ENCODE measurements around the gene SPATA13.

SPATA13 gene

DNA sequence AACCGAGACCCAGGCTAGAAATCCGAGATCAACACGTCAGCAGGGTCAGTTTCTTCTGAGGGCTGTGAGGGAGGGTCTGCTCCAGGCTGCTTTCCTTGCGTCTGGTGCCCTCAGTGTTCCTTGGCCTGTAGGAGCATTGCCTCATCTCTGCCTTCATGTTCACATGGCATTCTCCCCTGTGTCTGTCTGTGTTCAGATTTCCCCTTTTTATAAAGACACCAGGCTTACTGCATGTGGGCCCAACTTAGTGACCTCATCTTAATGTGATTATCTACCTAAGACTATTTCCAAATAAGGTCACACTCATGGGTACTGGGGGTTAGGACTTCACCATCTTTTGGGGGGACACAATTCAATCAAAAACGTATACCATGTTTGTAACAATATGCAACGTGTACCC lies 91.6 kb downstream of the SPATA13 start:
- no peak for DNase-seq (ENCODE audit: low spot score)

DNA sequence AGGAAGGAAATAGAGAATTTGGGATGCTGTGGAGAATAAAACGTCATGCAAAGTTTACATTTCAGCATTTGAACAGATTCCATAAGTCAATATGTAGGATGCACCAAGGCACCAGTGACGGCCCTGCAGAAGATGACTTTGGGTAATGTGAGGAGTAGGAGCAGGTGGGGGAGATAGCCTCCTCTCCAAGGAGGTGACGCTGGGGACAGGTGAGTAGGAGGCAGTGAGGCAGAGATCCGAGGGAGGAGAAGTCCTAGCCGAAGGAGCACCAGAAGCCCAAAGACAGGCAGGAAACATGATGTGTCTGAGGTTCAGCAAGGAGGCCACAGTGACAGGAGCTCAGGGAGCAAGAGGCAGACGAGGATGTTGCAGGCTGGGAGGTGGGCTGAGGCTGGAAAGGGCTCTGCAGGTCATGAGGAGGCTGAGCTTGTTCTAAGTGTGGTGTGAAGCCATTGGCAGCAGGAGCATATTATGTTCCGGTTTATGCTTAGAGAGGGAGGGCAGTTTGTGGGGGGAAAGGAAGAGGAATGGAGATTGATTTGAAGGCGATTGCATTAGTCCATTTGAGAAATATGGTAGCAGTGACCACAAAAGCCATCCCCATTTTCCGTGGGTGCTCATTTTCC lies 93.1 kb downstream of the SPATA13 start:
- no peak for DNase-seq (ENCODE audit: low spot score)

DNA sequence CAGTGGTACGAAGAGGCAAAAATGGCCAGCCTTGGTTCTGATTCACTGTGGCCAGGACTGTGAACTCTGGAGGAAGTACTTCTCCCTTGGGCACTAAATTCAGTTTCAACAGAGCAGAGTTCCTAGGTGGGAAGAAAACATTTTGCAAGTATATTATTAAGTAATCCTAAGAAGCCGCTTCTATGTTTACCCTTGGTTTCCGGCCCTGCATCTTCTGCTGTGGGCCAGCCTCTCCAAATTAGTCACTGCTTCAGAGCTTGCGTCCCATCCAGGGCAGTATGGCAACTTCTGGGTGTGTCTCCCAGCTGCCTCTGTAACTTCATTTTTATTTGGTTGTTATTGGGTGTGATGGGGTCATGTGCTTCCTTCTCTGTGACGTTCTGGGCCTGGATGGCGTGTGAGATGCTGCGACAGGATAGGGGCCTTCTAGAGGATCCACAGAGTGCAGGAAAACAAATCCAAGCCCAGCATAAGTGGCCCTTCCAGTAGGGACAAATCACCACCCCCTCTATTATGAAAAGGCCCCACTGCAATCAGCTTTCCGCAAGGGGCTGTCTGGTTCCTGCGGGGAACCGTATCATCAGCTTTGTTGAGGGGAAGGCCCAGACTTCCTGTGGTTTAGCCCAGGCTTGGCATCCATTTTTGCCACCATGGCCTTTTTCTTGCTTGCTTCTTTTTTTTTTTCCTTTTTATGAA lies 93.8 kb downstream of the SPATA13 start:
- no peak for DNase-seq (ENCODE audit: low spot score)

DNA sequence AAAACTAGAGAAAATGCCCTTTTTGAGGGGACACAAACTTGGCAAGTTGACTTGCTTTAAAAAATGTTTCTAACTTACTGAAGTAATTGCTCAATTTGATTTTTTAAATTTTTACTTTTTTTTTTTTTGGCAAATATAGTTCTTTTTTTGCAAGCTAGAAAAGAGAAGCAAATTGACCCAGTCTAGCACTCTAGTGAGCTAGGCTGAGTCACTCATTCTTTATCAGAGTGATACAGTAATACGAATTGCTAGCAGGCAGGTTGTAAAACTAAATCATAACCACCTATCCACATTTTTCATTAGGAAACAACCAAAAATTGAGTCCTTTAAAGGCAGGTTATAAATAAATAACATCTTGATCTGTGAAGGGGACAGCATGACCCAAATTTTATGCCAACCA lies 97.0 kb downstream of the SPATA13 start:
- DNase-seq (ENCODE audit: low spot score), result no peak

DNA sequence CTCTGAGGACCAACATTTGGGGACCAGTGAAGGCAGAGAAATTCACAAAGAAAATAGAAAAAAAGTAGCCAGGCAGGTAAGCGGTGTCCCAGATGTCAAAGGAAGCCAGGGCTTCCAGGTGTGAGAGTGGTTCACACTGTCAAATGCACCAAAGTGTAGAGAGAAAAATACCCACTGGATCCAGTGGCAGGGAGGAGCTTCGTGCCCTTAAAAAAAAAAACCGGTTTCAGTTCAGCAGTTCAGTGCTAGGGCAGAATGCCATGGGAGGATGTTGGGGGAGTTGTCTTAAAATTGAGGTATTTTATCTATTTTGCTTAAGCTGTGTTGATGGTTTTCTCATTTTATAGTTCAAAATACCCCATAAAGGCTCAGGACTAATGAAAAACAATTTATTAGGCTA lies 101.0 kb downstream of the SPATA13 start:
- no peak for DNase-seq (ENCODE audit: low spot score)

DNA sequence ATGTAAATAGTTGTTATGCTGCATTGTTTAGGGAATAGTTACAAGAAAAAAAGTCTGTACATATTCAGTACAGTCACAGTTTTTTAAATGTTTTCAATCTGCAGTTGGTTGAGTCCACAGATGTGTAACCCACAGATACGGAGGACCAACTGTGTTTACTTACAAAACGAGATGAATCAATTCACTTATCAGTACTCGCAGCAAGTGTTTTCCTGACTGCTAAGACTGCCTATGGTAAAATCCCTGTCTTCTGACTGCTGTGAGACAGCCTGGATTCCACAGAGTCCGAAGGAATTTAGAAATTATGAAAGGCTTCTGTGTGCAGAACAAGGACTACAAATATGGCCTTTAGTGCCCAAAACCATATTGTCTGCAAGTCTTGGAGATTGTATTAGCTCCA lies 103.1 kb downstream of the SPATA13 start:
- no peak for DNase-seq (ENCODE audit: low spot score)

DNA sequence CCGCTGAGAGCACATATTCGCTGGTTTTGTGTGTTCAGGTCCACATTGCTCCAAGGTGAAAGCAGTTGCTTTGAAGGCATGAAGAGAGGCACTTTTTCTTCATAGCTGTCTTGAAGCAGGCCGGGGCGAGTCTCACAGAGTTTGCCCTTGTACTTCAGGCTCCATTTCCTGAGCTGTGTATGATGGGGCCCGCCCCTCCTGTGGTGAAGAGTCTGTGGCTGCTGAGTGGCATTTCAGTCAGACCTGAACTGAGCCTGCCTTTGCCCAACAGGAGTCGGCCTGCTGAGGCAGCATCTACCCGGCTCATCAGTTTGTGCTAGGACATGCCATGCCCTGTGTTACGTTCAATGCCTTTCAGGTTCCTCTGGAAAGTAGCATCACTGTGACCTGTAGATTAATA lies 104.5 kb downstream of the SPATA13 start:
- no peak for DNase-seq (ENCODE audit: low spot score)

DNA sequence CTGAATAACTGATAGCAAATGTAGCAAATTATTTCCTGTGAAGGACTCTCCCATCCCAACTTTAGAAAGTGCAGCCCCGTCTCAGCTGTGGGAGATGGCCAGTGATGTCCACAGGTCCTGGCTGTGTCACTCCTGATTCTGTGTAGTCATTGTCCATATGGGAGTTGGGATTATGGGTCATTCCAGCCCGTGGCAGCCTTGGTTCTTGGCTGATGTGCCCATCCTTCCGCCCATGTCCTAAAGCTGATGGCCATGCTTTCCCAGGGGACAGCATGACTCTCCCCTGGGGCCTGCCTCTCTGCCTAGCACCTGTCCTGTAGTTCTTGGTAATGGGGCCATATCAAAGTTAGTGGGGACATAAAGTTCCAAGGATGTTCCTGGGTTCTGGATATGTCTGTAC lies 104.9 kb downstream of the SPATA13 start:
- no peak for DNase-seq (ENCODE audit: low spot score)

DNA sequence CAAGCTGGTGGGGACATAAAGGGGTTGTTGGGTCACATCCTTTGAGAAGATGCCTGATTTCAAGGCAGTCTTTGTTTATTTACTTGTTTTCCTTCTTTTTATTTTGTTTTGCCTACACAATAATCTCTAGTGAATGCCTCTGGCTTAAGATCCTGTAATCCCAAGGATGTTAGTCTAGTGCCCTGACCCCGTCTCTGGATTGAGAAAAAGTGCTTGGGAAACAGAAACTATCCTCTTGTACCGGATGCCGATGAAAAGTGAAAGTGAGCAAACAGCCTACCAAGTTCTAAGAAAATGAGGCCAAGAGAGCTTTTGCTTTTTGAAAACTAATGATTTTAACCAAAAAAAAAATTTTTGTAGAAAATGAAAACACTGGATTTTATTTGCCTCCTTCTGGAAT lies 106.8 kb downstream of the SPATA13 start:
- DNase-seq (ENCODE audit: low spot score), result no peak

DNA sequence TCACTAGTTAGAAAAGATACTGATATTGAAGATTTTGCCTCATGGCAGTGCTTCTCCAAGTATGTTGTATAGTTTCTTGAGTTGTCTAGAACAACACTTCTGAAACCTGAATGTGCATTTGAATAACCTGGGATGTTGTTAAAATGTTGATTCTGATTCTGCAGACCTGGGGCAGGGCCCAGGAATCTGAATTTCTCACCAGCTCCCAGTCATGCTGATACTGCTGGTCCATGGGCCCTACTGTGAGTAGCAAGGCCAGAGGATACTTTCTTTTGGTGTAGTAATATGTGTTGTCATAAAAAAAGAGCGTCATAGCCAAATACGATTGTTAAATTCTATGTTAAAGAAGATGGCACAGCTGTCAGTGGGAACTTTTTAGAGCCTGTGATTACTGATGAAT lies 107.3 kb downstream of the SPATA13 start:
- no peak for DNase-seq (ENCODE audit: low spot score)

DNA sequence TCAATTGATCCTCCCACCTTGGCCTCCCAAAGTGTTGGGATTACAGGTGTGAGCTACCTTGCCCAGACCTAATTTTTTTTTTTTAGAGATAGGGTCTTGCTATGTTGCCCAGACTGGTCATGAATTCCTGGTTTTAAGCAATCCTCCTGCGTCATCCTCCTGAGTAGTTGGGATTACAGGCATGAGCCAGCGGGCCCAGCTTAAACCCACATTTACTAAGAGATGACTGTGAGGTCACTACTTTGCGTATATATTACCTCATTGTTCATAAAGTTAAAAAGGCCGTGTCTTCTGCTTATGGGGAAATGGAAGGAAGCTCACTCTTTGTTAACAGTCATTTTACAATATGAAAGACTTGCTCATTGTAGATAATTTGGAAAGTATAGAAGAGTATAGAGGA lies 109.3 kb downstream of the SPATA13 start:
- no peak for DNase-seq (ENCODE audit: low spot score)

DNA sequence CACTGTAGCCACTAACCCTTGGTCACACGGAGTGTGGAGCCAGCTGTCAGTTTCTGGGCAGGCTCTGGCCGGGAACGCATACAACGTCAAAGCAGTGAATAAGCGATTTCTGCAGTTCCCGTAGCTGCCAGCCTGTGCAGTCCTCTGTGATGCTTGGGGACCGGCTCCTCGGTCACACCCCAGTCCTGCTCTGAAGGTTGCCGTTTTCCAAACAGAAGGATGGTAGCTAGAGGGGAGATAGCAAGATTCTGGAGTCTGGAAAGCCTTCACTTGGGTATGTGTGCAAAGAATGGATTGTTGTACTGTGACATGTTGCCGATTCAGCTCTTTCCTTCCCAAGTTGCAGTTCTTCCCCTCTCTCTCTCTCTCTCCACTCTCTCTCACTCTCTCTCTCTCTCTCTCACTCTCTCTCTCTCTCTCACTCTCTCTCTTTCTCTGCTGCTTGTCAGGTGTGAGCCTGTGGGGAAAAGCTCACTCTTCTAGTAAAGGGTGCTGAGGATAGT lies 110.2 kb downstream of the SPATA13 start:
- no peak for DNase-seq (ENCODE audit: low spot score)

DNA sequence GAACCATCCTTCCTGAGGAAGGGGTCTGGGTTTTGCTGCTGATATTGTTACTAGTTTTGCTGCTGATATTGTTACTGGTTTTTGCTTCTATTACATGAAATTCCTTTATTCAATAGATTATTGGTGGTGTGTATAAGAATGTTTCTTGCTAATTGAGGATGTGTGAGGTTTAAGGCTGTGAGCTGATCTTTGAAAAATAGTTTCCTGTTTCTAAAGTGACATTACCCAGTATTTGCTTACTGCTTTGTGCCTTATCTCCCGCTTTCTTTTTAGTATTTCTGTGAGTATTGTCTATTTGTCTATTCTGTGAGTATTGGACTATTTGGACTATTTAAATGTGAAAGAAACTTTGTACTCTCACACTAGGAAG lies 110.7 kb downstream of the SPATA13 start:
- no peak for DNase-seq (ENCODE audit: low spot score)

DNA sequence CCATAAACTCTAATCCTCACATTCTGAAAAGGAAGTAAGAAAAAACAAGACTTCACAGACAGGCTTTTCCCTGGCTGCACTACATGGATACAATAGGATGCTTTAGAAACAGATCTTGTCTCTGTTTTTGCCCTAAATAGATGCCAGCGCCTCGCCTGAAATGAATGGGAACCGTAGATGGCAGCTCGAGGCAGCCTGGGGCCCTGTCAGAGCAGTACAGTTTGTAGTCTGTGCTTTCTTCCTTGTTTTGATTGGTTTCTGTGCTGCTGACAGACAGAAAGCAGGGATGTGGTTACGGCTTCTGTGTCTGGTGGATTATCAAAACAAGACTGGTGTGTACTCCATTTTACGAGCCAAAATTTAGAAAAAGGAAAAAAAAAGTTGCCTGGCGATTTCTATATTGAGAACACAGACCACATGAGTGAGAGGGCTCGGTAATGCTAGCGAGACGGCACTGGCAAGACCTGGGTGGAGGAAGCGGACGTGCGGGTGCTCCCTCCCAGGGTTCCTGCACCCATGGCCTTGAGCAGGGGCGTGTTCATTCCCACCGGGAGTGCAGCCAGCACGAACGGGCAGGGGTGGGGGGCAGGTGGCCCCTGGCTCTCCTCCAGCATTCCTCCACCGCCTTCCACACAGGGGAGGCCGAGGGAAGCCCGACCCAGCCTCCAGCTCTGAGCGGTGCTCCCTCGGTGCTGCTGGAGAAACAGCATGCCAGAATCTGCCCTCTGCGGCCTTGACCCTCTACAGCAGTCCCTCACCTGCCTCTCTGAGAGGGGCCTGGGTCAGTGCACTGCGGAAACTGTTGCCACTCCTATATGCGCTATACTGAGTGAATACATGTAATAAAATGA lies 111.3 kb downstream of the SPATA13 start:
- no peak for DNase-seq (ENCODE audit: low spot score)

DNA sequence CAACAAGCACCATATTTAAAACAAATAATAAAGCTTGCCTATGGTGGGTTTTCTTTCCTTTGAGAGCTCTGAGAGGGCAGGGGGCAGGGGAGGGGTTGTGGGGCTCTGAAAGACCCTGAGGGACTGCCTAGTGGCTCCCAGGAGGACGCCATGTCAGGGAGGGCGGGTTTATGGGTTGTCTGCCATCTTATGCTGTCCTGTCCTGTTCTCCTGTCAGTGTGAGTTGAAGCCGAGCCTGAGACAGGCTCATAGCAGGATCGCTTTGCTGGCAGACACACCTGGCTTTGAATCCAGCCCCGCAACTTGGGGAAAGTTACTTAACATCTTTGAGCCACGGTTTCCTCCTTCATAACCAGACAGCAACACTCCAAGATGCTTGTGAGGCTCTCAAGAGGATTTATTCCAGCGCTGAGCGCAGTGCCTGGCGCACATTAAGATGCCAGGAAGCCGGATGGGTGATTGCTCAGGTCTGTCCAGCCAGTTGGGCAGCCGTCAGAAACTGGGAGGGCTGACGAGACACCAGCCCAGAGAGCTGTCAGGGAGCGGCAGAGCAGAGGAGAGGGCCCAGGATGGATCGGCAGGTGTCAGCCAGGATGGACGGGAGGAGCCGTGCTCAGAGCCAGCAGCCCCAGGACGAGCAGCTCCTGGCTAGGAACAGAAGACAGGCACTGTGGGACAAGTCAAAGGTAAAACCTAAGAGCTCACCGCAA lies 112.1 kb downstream of the SPATA13 start:
- no peak for DNase-seq (ENCODE audit: low spot score)

DNA sequence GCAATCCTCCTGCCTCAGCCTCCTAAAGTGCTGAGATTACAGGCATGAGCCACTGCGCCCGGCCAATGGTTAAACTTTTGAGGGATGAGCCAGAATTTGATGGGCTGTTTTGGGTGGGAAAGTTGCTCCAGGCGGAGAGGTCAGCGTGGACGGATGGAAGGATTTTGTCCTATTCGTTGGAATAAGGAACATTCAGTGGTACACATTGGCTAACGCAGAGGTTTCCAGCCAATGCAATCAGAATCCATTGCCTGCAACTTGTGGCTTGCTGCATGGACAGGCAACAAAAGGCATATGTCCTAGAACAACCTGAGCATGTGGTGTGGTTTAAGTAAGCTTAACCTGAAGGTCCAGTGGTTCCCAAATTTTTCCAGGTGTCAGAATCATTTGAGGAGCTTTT lies 113.4 kb downstream of the SPATA13 start:
- DNase-seq (ENCODE audit: low spot score), result no peak

DNA sequence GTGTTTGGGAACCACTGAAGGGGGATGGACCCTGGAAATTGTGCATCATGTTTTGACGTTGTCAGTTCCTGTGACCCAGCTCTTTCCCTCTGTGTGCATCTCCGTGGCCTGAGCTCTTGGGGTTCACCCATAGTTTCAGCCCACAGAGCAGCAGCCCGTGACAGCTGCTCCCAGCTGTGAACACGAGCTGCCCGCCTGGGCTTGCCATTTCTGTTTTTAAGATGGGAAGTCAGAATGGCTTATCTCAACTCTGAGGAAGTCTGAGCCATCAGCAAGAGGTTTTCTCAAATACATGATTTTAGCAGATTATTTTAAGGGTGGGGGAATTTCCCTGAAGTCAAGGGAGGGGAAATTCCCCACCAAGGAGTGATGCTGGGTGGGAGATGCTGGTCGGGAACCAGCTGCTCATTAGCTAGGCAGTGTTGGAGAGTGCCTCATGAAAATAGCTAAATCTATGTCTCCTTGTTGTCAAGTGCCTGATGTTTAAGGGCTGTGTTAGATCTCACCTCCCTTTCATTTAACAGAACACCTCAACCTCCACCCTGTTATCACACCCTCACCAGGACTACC lies 114.0 kb downstream of the SPATA13 start:
- no peak for DNase-seq (ENCODE audit: low spot score)

DNA sequence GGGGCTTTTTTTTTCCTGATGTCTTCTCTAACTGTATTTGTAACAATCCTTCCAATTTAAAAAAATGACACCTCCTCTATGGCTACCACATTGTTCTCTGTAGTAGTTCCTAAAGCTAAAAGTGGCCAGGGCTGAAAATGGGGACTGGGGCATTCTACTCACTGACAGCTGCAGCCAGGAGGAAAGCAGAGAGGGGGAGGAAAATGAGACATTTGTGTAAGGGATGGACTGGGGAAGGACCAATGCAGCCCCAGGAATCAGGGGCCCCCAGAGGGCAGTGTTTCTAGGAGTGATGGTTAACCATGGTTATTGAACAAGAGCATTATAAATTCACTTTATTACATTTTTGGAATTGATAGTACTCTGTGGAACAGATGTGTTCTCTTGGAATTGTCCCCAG lies 114.5 kb downstream of the SPATA13 start:
- no peak for DNase-seq (ENCODE audit: low spot score)

DNA sequence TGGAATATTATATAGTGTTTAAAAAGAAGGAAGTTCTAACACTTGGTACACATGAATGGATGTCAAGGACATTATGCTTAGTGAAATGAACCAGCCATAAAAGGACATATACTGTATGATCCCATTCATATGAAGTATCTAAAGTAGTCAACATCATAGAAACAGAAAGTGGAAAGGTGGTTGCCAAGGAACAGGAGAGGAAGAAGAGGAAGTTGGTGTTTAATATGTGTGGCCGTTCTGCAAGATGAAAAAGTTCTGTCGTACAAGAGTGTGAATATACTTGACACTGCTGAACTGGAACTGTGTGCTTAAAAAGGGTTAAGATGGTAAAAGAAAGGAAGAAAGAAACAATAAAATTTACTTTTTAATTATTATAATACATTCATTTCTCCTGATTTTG lies 115.8 kb downstream of the SPATA13 start:
- DNase-seq (ENCODE audit: low spot score), result no peak

DNA sequence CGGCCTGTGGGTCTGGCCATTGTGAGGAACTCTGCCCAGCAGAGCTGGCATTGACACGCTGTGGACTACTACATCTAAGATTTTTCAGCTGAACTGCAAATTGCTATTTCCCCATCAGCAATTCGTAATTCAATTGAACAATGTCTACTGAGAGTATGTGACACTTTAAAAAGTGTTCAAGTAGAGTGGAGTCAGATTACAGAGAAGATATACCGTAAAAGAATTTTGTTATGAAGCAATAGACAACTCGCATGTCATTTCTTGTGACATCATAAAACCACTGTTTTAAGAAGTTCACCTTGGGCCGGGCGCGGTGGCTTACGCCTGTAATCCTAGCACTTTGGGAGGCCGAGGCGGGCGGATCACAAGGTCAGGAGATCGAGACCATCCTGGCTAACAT lies 116.3 kb downstream of the SPATA13 start:
- DNase-seq (ENCODE audit: low spot score), result no peak

DNA sequence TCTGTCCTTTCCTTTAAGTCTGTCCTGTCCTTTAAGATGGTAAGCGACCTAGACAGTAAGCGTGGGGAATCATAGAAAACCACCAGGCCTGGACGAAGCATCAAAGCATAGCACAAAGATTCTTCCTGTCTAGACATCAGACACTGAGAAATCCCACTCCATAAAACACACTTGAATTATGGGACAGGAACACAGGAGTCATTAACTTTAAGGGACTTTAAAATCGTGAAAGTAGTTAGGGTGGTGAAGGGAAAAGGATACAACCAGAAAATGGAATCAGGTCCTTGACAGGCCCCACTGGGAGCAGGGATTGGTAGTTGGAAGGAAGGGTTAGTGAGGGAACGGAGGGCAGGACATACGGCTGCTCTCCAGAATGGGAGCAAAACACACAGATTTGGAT lies 117.2 kb downstream of the SPATA13 start:
- DNase-seq (ENCODE audit: low spot score), result no peak

Measured in iPS-NIHi11 (cell line).